K562 (cell line): Measurements from ENCODE around the gene DCTD. TPM values are rescaled to one million over a fixed set of nuclear protein-coding genes. Genes with fewer than 3 reads are reported as not detected.

Experiments used
- ATAC-seq: fragments of 200-7000 bp; cut with Tn5 transposase; 3 replicates; pipeline ENCODE4 v1.9.1; 2020; ENCODE audit warnings: moderate library complexity
- BruUV-seq: library from RNA; stranded (reverse); fragments of 400-500 nt; replicated peaks from 2 replicates; lab custom pipeline; 2021; lab: Mats Ljungman, UMichigan
- CTCF ChIA-PET: fragments of 300-600 bp; formaldehyde crosslinking; extraction: SDS; loops from one replicate; lab custom pipeline; 2021; ENCODE audit warnings: low intra/inter-chr PET ratio; lab: Yijun Ruan, JAX
- POLR2A ChIA-PET: fragments of 300-600, 350-650 bp; sonication (Branson Sonifier 250); formaldehyde crosslinking; extraction: SDS; loops from one replicate; lab custom pipeline; 2021; ENCODE audit warnings: antibody characterized with exemption, inconsistent platforms; lab: Yijun Ruan, JAX
- DNase-seq, 4 experiments: peaks; one replicate each; pipeline versions ENCODE4 v3.0.0 to v3.0.0-alpha.2; 2011 to 2018; ENCODE audit warnings: low spot score in 3 of 4, mixed read lengths in 3 of 4; ENCODE audit errors: extremely low read depth in 1 of 4
- FAIRE-seq: peaks from 2 replicates; lab custom pipeline; 2011; peaks lifted over from hg19 to GRCh38; lab: Jason Lieb, UNC
- H2AFZ ChIP-seq: 2 replicates; pipeline ENCODE4 v1.6.0; 2011; ENCODE audit warnings: low read depth, low read length, control low read depth, inconsistent platforms
- H3K27ac ChIP-seq: fragments of 200-600 bp; 3 replicates; pipeline ENCODE4 v1.8.0; 2011; ENCODE audit warnings: low read depth, mild to moderate bottlenecking, control low read depth, inconsistent platforms, low read length, moderate library complexity, mixed read lengths; ENCODE audit errors: extremely low read depth
- H3K27me3 ChIP-seq, 2 experiments: fragments of 300-600 bp in 1 of 2; 2 replicates in 1 of 2; 3 replicates in 1 of 2; pipeline versions ENCODE4 v1.6.0 to v1.8.0; 2011; ENCODE audit warnings: inconsistent platforms in 2 of 2, low read length in 2 of 2, mild to moderate bottlenecking in 1 of 2, mixed read lengths in 1 of 2, moderate library complexity in 1 of 2; ENCODE audit not compliant: control insufficient read depth in 2 of 2, insufficient read depth in 2 of 2
- H3K36me3 ChIP-seq: fragments of 300-600 bp; 3 replicates; pipeline ENCODE4 v1.8.0; 2011; ENCODE audit warnings: mild to moderate bottlenecking, low read length, inconsistent platforms; ENCODE audit not compliant: control insufficient read depth, insufficient read depth
- H3K4me1 ChIP-seq, 2 experiments: fragments of 200-600 bp in 1 of 2; replicated peaks in 1 of 2; 2 replicates in 1 of 2; 3 replicates in 1 of 2; pipeline versions ENCODE4 v1.5.1 to v1.8.0; 2011; ENCODE audit warnings: inconsistent platforms in 2 of 2, low read length in 2 of 2, mild to moderate bottlenecking in 1 of 2, mixed read lengths in 1 of 2, moderate library complexity in 1 of 2; ENCODE audit not compliant: control insufficient read depth in 2 of 2, insufficient read depth in 2 of 2
- H3K4me2 ChIP-seq: 2 replicates; pipeline ENCODE4 v1.6.1; 2011; ENCODE audit warnings: low read length, control low read depth, inconsistent platforms, mixed read lengths; ENCODE audit not compliant: insufficient read depth
- H3K4me3 ChIP-seq: fragments of 200-600 bp; sonication (generic), shearing (Covaris generic); 2 replicates; pipeline ENCODE4 v1.5.1; 2016; ENCODE audit warnings: control low read depth, inconsistent platforms
- H3K79me2 ChIP-seq: fragments of 200-600 bp; 3 replicates; pipeline ENCODE4 v1.8.0; 2011; ENCODE audit warnings: low read length, inconsistent platforms; ENCODE audit not compliant: control insufficient read depth, insufficient read depth
- H3K9ac ChIP-seq, 2 experiments: 2 replicates each; pipeline versions ENCODE4 v1.6.0 to v1.6.1; 2011; ENCODE audit warnings: low read depth in 2 of 2, low read length in 2 of 2, control low read depth in 1 of 2, inconsistent platforms in 1 of 2, mild to moderate bottlenecking in 1 of 2, mixed read lengths in 1 of 2; ENCODE audit not compliant: insufficient read depth in 1 of 2
- H3K9me1 ChIP-seq: one replicate; pipeline ENCODE4 v1.6.0; 2011; ENCODE audit warnings: inconsistent platforms, mild to moderate bottlenecking, low read length, moderate library complexity; ENCODE audit not compliant: control insufficient read depth, insufficient read depth
- H3K9me3 ChIP-seq: replicated peaks from 2 replicates; pipeline ENCODE4 v1.5.1; 2011; ENCODE audit warnings: low read depth, low read length, inconsistent platforms; ENCODE audit not compliant: control insufficient read depth, insufficient read depth
- H4K20me1 ChIP-seq: replicated peaks from 2 replicates; pipeline ENCODE4 v1.6.1; 2011; ENCODE audit warnings: low read length, inconsistent platforms, mixed read lengths; ENCODE audit not compliant: control insufficient read depth, insufficient read depth
- BDP1 ChIP-seq: IDR thresholded peaks from 3 replicates; pipeline ENCODE4 v1.6.1; 2011; ENCODE audit not compliant: insufficient read length, insufficient read depth
- C11orf30 ChIP-seq: fragments of 450-650 bp; IDR thresholded peaks from 2 replicates; pipeline ENCODE4 v1.6.1; 2016; ENCODE audit warnings: low read depth, mild to moderate bottlenecking
- FOXA1 ChIP-seq: fragments of 450-650 bp; IDR thresholded peaks from 2 replicates; pipeline ENCODE4 v1.6.1; 2016; ENCODE audit warnings: mild to moderate bottlenecking, borderline replicate concordance
- HNRNPUL1 ChIP-seq: fragments of 200-400 bp; formaldehyde crosslinking; IDR thresholded peaks from 2 replicates; pipeline ENCODE4 v1.6.1; 2017; ENCODE audit warnings: low read length
- IFI16 ChIP-seq: fragments of 250-450 bp; sonication (Bioruptor Pico); IDR thresholded peaks from 2 replicates; pipeline ENCODE4 v2.1.2; 2022; ENCODE audit warnings: mild to moderate bottlenecking, inconsistent platforms
- KLF13 ChIP-seq: fragments of 450-650 bp; IDR thresholded peaks from 2 replicates; pipeline ENCODE4 v1.6.1; 2016; ENCODE audit warnings: missing genetic modification characterization, low read depth, mild to moderate bottlenecking, missing compliant biosample characterization, moderate library complexity, borderline replicate concordance
- LARP7 ChIP-seq: fragments of 450-650 bp; IDR thresholded peaks from 2 replicates; pipeline ENCODE4 v1.6.1; 2016
- MAFF ChIP-seq: IDR thresholded peaks from 2 replicates; pipeline ENCODE4 v1.6.1; 2012; ENCODE audit warnings: low read length, improper control_type of control experiment
- MAFK ChIP-seq: IDR thresholded peaks from 2 replicates; pipeline ENCODE4 v1.6.1; 2011; ENCODE audit warnings: low read length, improper control_type of control experiment
- MTA3 ChIP-seq: fragments of 450-650 bp; formaldehyde crosslinking; IDR thresholded peaks from 2 replicates; pipeline ENCODE4 v1.6.1; 2017; ENCODE audit warnings: mild to moderate bottlenecking, borderline replicate concordance
- SMARCB1 ChIP-seq: IDR thresholded peaks from 2 replicates; pipeline ENCODE4 v1.6.1; 2011; ENCODE audit warnings: improper control_type of control experiment, low read depth; ENCODE audit not compliant: insufficient read length
- SNRNP70 ChIP-seq: fragments of 200-400 bp; formaldehyde crosslinking; optimal IDR thresholded peaks from 2 replicates; pipeline ENCODE3; 2017; ENCODE audit warnings: low read depth, low read length
- ZNF133 ChIP-seq: fragments of 250-450 bp; sonication (Bioruptor Pico); IDR thresholded peaks from 2 replicates; pipeline ENCODE4 v1.4.0; 2020; ENCODE audit warnings: mild to moderate bottlenecking
- ZNF324 ChIP-seq: fragments of 250-450 bp; sonication (Bioruptor Pico); IDR thresholded peaks from 2 replicates; pipeline ENCODE4 v1.4.0; 2020; ENCODE audit warnings: mild to moderate bottlenecking
- WGBS: fragments of 100-300 bp; shearing (Covaris generic); methylation state at CpG from one replicate; pipeline ENCODE4 v1.1.6; 2016; ENCODE audit warnings: low coverage, mixed read lengths; ENCODE audit not compliant: insufficient coverage; ENCODE audit errors: missing lambda C conversion rate; 5-methylcytosine and 5-hydroxymethylcytosine counted together
- in situ Hi-C: fragments of 300-500 bp; cut with MboI; formaldehyde crosslinking; loops from 4 replicates; pipeline ENCODE4 v1.15.0; 2018; ENCODE audit warnings: inconsistent platforms, mixed read lengths
- intact Hi-C: fragments of 100-400 bp; cut with micrococcal nuclease; formaldehyde crosslinking; loops from 2 replicates; pipeline ENCODE4 v1.14.2; 2022
- polyA plus RNA-seq, 8 experiments: library from polyadenylated mRNA; depleted of rRNA in 4 of 8; stranded (reverse) in 5 of 8; unstranded in 3 of 8; fragments of >200 nt; fragmentation: Nextera tagmentation in 2 of 8; fragmentation: Illumina TruSeq in 1 of 8; extraction: Ambion mirVana in 2 of 8; extraction: Trizol in 1 of 8; gene quantifications; 2 replicates each; pipeline versions ENCODE4 v1.2.1 to v1.2.3, GENCODE V29; 2011 to 2014; ENCODE audit warnings: inconsistent platforms in 1 of 8, missing spikeins in 1 of 8
- total RNA-seq, 7 experiments: library from RNA; depleted of rRNA in 6 of 7; stranded (reverse); fragments of >200 nt in 6 of 7; fragmentation: Illumina TruSeq in 2 of 7; extraction: Trizol in 2 of 7; gene quantifications; 2 replicates each; pipeline versions ENCODE4 v1.2.1 to v1.2.3, GENCODE V29; 2011 to 2021; ENCODE audit warnings: low replicate concordance in 1 of 7
- TF ChIP-seq, protein P1 (sequence below): fragments of 250-450 bp; sonication (Bioruptor Pico); IDR thresholded peaks from 2 replicates; pipeline ENCODE4 v1.5.0; 2020; ENCODE audit warnings: mild to moderate bottlenecking
- TF ChIP-seq, protein P2 (sequence below): fragments of 250-450 bp; sonication (Bioruptor Pico); IDR thresholded peaks from 2 replicates; pipeline ENCODE4 v1.8.0; 2022; ENCODE audit warnings: moderate library complexity, mild to moderate bottlenecking, inconsistent platforms
- TF ChIP-seq, protein P3 (sequence below): fragments of 450-650 bp; IDR thresholded peaks from 2 replicates; pipeline ENCODE4 v1.6.1; 2016; ENCODE audit warnings: mild to moderate bottlenecking
- TF ChIP-seq, protein P4 (sequence below): fragments of 250-450 bp; sonication (Bioruptor Pico); IDR thresholded peaks from 2 replicates; pipeline ENCODE4 v1.4.0; 2020; ENCODE audit warnings: mild to moderate bottlenecking, moderate library complexity, borderline replicate concordance

The DCTD gene
- total and polyA plus RNA-seq, 9 of the 15 experiments (the other 6 are each of a cell fraction or from before 2014, with no cell fraction given), result 38.7 to 114 (median 76.5) TPM

DNA sequence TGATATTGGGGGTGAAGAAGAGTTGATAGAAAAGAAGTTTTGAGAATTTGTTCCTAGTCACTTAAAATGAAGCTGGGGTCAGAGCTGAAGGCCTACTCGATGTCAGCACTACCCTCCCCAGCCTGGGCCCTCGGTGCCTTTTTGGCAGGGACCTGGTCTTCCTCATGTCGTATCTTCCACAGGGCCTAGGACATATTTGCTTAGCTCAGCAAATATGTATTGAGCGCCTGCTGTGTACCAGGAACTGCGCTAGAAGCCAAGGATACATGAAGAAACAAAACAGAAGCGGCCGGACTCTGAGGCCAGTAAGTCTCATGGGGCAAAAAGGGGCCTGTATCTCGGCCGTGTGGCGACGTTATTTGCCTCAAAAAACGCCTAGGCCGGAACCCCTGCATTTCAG, 44.3 kb downstream of the DCTD start:
- Histone ChIP-seq H3K4me3 (no peak overlapping the region), H3K79me2 (no peaks in the 10 kb centered on the region), H4K20me1 (no peaks in the 10 kb centered on the region), H3K4me1 (no peaks in the 10 kb centered on the region), H3K4me2 (no peak overlapping the region), H3K9me1 (no peaks in the 10 kb centered on the region), H3K9me3 (no peaks in the 10 kb centered on the region), H3K36me3 (no peaks in the 10 kb centered on the region), H3K27me3 (no peaks in the 10 kb centered on the region), H3K9ac (no peak overlapping the region), H3K27ac (no peak overlapping the region), H2AFZ (no peak overlapping the region)
- CTCF ChIA-PET, result no interaction called here
- WGBS, result 71% methylated on average over 12 of the region's 13 CpGs
- intact Hi-C loops, result no loop called here
- no peak for DNase-seq
- BruUV-seq, result no TSS peak
- FAIRE-seq, result no peak
- POLR2A ChIA-PET, result no interaction called here
- in situ Hi-C loops, result no loop called here
- ATAC-seq, result no peak
- TF ChIP-seq MTA3 (no peak), C11orf30 (peak; percentile 57; the same call in 1 of the 2 replicates), MAFF (peak; percentile 88), HNRNPUL1 (no peak), SNRNP70 (no peak), KLF13 (tag) (no peak), ZNF324 (CRISPR knock-in tag) (no peak), SMARCB1 (no peak), IFI16 (CRISPR knock-in tag) (no peak), BDP1 (no peak), ZNF133 (CRISPR knock-in tag) (no peak), LARP7 (no peak), FOXA1 (no peak), MAFK (peak; percentile 93)
- TF ChIP-seq, protein P1, sequence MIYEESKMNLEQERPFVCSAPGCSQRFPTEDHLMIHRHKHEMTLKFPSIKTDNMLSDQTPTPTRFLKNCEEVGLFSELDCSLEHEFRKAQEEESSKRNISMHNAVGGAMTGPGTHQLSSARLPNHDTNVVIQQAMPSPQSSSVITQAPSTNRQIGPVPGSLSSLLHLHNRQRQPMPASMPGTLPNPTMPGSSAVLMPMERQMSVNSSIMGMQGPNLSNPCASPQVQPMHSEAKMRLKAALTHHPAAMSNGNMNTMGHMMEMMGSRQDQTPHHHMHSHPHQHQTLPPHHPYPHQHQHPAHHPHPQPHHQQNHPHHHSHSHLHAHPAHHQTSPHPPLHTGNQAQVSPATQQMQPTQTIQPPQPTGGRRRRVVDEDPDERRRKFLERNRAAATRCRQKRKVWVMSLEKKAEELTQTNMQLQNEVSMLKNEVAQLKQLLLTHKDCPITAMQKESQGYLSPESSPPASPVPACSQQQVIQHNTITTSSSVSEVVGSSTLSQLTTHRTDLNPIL (CRISPR knock-in tag), result no peak
- TF ChIP-seq, protein P2, sequence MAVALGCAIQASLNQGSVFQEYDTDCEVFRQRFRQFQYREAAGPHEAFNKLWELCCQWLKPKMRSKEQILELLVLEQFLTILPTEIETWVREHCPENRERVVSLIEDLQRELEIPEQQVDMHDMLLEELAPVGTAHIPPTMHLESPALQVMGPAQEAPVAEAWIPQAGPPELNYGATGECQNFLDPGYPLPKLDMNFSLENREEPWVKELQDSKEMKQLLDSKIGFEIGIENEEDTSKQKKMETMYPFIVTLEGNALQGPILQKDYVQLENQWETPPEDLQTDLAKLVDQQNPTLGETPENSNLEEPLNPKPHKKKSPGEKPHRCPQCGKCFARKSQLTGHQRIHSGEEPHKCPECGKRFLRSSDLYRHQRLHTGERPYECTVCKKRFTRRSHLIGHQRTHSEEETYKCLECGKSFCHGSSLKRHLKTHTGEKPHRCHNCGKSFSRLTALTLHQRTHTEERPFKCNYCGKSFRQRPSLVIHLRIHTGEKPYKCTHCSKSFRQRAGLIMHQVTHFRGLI (CRISPR knock-in tag), result no peak
- TF ChIP-seq, protein P3, sequence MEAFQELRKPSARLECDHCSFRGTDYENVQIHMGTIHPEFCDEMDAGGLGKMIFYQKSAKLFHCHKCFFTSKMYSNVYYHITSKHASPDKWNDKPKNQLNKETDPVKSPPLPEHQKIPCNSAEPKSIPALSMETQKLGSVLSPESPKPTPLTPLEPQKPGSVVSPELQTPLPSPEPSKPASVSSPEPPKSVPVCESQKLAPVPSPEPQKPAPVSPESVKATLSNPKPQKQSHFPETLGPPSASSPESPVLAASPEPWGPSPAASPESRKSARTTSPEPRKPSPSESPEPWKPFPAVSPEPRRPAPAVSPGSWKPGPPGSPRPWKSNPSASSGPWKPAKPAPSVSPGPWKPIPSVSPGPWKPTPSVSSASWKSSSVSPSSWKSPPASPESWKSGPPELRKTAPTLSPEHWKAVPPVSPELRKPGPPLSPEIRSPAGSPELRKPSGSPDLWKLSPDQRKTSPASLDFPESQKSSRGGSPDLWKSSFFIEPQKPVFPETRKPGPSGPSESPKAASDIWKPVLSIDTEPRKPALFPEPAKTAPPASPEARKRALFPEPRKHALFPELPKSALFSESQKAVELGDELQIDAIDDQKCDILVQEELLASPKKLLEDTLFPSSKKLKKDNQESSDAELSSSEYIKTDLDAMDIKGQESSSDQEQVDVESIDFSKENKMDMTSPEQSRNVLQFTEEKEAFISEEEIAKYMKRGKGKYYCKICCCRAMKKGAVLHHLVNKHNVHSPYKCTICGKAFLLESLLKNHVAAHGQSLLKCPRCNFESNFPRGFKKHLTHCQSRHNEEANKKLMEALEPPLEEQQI, result no peak
- TF ChIP-seq, protein P4, sequence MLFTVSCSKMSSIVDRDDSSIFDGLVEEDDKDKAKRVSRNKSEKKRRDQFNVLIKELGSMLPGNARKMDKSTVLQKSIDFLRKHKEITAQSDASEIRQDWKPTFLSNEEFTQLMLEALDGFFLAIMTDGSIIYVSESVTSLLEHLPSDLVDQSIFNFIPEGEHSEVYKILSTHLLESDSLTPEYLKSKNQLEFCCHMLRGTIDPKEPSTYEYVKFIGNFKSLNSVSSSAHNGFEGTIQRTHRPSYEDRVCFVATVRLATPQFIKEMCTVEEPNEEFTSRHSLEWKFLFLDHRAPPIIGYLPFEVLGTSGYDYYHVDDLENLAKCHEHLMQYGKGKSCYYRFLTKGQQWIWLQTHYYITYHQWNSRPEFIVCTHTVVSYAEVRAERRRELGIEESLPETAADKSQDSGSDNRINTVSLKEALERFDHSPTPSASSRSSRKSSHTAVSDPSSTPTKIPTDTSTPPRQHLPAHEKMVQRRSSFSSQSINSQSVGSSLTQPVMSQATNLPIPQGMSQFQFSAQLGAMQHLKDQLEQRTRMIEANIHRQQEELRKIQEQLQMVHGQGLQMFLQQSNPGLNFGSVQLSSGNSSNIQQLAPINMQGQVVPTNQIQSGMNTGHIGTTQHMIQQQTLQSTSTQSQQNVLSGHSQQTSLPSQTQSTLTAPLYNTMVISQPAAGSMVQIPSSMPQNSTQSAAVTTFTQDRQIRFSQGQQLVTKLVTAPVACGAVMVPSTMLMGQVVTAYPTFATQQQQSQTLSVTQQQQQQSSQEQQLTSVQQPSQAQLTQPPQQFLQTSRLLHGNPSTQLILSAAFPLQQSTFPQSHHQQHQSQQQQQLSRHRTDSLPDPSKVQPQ, result no peak
